Stimulated activated CD4-positive, alpha-beta T cell treated with anti-CD3 and anti-CD28 coated beads, TNF-alpha, amount 100 ng/mL, for 4 hours (primary cell): ENCODE data around the gene GRID1.

ENCODE experiments used
- DNase-seq, 3 experiments: peaks; one replicate each; pipeline ENCODE4 v3.0.0-alpha.2; 2020; ENCODE audit warnings: low read depth in 3 of 3

The GRID1 gene

DNA sequence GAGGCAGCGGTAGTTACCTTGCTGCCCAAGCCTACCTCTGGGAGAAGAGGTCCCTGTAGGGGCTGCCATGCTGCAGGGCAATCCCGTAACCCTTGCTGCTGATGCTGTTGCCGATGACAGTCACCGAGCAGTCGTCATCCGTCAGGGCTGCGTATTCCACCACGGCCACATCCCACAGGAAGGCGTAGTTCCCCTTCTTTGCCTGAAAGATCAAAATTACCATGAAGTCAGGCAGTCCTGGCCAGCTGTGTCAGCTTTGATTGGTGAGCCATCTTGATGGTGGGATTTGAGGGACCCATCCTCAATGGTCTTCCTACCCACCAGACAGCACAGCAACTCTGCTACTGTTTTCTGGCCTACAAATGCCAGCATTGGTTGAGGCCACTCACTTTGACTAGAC lies 746.8 kb downstream of the GRID1 start:
- DNase-seq, result no peak

DNA sequence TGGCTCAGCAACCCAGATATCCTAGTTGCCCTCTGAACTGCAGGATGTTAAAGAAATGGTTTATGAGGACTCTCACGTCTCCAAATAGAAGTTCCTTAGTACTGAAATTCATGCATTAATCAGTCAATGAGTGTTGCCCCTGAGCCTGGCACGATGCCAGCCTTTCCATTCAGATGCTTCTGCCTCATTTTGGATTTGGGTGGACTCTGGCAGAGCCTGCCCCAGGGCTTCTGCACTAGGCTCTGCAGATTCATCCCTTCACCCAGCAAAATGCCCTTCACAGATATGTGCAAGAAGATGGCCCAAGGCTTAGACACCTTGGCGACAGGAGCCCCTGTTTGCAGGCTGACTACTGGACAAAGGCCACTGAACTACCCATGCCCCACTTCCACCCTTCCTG lies 747.8 kb downstream of the GRID1 start:
- no peak for DNase-seq

DNA sequence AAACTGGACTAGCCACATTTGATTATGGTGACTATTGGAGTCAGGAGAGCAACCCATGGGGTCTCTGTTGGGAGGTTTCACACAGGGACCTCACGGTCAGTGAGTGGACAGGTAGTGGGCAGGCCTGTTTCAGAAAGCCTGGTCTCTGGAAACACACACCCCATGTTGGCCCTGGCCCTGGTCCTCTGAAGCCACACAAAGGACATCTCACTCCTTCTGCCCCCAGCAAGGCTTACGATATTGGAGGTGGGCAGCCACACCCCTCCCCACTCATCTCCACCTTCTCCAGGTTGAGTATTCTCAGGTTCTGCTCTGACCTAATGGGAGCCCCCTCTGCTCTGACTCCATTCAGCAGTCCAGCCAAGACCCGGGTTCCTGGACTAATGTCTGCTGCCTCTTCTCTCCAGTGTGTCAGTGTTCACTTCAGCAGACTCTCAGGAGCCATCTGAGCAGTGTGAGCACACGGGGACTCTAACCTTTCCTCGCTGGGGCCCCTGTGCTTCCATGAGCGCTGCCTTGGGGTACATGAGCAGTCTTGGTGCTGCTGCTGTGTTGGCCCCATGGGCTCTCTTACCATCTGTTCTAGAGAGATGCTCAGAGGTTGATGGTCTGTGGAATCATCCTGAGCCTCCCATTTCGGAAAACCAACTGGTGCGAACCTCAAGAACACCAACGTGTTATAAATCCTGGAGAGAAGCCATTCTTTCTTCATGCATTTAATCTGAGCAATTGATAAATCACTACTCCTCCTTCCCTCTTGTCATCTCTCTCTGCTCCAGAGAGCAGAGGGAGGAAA lies 748.6 kb downstream of the GRID1 start:
- no peak for DNase-seq

DNA sequence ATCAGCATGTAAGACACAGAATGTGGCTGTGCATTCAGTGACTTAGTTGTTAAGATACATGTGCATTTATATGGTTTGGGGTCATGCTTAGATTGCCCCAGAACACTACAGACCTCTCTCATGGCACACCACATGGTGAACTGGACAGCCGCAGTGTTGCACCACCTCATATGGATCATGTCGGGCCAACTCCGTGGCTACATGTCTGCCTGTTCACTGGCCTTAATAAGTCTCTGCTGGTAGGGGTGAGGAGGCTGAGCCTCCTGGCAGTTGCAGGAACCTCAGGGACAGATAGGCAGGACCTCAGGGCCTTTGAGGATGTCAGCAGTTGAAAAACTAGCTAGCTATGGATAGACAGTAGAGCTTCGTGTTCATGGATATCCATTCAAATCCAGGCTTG lies 751.0 kb downstream of the GRID1 start:
- DNase-seq, result no peak

DNA sequence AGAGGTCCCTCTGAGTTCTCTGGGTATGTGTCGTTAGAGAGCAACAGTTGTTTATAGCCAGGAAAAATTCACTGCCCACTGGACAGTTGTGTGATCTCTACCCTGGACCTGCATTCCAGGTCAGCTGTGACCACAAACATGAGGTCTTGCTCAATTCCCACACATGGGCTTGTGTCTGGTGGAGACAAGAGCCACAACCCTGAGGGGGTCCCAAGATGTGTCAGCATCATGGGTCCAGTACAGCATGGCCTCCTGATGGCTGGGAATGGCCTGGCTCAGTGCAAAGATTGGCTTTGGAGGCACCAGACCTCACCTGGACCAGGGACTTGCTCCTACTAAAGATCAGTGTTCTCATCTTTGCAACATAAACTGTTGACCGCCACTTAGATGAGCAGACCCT lies 751.6 kb downstream of the GRID1 start:
- DNase-seq, result no peak

DNA sequence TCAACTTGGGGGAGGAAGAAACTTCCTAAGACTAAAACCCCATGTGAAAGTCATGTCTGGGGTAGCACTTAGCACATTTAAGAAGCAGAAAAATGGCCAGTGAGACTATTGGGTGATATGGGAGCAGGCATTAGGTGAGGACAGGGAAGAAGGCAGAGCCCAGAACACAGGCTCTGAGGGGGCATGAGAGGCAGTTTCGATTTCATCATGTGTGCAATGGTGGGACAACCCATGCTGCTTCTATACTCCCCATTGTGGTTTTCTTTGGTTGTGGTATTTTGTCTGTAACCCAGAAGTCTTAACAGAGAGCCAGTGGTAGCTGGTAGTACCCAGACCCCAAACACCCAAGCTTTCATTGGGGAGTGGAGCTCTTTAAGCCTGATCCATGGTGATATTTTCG lies 752.0 kb downstream of the GRID1 start:
- no peak for DNase-seq

DNA sequence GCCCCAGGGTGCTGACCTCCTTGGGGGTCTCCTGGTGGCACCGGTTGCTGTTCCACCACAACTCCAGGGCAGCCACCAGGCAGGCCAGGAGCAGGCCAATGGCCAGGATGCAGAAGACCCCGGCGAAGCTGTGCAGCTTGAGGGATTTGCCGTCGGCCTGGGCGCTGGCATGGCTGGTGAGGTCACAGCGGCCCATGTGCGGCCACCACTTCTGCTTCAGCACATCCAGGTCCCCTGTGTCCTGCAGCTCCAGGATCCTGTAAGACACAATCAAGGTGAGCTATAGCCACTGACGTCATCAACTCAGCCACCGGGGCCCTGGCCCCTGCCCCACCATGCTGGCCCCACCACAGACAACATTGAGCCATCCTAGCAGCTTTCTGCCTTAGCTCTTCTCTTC lies 753.2 kb downstream of the GRID1 start:
- no peak for DNase-seq

DNA sequence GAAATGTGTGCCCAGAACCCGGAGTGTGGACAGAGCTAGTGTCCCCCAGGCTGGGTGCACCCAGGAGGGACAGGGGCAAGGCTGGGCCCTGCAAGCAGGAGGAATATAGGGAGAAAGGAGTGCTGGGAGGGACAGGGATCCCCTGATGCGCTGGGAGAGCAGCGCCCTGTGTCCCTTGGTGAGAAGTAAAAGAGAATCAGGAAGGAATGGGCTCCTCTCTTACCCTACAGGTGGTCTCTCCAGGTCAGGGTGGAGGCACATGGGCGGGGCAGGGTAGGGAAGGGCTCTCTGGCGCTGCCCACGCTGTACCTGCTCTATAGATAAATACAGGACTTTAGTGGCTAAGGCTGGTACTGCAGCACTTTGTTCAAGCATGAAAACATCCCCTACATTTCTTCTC lies 753.8 kb downstream of the GRID1 start:
- DNase-seq, result no peak

DNA sequence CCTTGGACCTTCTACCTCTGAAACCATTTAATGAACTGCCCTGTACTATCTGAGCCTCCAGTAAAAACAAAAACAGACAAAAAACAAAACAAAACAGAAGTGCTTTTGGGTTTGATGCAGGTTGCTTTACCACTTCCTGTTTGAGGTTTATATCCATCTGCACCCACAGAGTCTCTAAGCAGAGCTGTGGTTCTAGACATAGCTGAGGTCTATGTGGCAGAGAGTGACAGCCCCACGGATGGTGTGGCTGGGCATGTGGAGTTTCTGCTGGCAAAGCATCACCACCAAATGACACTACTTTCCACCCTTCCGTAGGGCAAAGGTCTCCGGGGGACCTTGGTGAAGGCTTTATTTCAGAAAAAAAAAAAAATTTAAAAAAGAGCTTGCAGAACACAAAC lies 754.2 kb downstream of the GRID1 start:
- DNase-seq, result no peak

DNA sequence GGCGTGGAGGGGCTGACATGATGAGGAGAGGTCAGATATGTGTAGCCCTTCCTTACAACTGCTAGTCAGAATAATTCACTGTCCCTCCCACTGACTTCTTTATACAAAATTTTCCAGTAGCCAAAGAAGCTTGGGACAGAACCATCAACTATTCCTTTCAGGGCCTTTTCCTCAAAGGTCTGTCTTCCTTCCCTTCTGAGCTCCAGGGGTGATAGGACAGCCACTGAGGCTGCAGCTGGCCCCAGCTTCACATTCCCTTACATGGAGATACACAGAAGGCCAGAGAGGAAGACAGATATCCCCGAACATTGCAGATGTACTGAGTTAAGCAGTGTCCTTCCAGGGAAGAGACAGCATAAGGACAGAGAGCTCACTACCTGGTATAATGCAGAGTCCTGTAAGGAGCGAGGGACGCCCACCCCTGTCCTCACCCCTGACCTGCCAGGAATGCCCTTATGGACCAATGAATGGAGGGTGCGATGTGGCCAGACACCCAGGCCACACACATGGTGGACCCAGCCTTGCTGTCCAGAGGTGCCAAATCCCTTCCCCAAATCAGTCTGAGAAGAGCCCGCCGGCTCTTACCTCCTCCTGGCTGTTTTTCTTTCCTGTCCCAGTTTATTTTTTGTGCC lies 754.7 kb downstream of the GRID1 start:
- no peak for DNase-seq

DNA sequence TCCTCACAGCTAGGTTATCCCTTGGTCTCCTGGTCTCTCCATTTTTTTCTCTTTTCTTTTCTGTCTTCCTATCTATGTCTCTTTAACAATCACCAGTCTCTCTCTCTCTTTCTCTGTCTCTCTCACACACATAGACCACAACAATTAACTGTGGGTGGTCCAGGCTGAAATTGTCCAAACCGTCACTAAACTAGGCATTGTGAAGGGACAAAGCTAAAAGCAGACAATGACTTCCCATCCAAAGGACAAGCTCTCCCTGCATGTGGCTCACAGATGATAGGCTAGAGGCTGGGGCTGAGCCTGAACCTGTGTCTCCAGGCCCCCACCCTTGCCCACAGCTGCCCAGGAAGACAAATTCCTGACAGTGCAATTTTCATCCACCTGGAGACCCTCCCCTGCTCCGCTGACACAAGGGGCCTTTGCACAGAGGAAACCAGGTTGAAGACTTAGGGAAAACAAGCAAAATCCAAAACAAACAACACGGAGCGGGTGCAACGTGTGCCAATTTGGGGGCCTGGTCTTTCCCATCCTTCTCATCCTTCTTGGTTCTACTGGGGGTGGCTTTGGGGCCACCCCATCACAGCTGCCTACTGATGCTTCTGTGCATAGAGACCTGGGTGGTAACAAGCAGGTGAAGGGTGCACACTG lies 755.4 kb downstream of the GRID1 start:
- no peak for DNase-seq

DNA sequence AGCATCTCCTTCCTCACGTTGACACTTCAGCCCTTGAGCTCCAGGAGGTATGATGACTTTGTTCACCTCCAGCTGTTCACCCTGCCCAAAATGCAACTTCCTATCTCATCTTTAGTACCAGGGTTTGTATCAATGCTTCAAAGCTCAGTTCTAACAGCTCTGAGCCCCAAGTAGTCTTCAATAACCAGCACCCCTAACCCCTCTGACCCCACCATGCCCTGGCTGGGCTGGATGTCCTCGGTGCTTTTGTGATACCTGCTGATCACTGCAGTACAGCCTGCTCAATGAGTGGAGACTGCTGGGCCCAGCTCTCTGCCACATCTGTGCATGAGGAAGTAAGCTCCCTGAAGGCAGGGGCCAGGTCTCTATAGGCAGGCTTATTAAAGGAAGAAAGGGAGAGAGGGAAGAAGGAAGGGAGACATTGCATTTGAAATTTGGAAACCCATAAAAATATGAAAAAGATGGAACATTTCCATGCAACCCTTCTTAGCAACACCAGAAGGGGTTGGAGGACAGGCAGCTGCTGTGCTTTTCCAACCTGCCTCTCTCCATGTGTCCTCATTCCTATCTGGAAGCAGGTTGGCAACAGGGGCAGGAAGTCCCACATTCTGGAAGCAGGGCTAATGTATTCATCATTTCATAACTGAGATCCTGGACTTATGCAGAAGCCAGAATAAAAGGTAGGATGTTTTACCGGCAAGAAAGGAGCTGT lies 756.1 kb downstream of the GRID1 start:
- no peak for DNase-seq

DNA sequence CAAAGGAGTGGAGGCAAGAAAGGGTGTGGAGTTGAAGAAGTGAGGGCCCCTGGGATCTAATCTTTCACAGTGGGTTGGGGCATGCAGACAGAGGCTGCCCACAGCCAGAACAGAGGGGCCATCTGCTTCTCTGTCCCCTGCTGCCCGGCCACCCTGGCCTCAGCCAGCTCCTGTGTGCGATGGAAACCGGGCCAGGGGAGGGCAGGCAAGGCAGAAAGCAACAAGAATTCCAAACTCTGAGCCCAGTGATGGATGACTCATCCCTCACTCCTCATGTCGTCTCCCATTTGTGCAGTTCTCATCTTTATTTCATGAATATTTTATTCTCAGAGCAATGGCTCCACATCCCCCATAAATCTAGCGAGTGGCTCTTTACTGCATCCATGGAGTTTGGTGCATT lies 757.1 kb downstream of the GRID1 start:
- no peak for DNase-seq

DNA sequence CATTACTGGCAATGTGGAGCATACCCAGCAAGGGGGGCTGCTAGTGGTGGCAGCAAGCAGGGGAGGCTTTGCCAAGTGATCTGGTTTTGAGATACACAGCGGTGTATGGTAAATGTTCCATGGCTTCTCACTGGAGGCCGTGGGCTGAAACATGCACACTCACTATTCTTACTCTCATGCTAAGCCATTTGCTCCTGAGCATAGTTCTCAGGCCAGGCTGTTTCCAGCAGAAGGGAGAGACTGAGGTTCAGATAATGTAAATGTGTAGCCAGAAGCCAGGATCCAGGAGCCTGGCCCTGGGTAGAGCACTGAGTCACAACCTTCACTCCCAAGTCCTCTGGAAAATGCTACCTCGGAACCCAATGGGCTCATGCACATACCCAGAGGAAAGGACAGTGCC lies 757.9 kb downstream of the GRID1 start:
- DNase-seq, result no peak

DNA sequence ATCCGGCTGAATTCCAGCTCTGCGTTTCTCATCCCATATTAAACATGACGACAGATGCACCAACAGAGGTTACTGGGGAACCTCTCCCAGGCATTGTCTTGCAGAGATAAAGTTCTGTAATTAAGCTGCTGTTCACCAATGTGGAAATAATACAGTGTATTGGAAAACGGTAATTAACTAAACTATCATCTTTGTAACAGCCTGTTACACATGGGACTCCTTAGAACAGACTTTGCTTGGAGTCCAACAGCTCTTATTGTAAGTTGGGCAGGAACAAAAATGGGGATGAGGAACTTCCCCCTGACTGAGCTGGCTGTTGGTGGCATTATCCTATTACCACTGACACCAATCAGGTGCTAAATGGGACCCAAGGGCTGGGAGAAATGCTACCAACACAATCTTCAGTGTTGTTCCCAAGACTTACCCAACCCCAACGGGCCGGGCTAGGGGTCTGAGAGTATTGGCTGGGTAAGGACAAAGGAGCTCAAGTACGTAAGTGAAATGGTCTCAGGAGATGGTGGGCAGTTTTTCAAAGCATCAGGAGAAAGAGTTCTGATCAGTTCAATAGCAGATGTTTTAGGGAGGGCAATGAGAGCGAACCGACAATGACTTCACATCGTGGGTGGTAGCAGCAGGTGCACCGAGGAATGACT lies 759.4 kb downstream of the GRID1 start:
- no peak for DNase-seq

DNA sequence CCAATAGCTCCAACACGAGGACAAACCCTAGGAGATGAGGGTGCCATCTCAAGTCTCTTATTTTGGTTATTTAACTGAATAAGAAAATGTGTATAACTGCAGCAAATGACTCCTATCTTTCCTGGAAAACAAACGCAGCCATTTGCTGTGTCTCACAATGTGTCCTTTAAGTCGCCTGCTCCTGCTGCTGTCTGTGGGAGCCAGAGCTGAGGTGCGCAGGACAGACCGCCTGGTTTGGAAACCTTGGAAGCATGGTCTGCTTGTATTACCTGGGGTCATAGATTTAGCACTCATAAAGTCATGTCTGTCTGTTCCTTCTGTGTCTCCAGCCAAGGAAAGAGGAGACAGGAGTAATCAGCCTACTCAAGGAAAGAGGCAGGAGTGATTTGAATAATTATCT lies 760.2 kb downstream of the GRID1 start:
- DNase-seq, result no peak

DNA sequence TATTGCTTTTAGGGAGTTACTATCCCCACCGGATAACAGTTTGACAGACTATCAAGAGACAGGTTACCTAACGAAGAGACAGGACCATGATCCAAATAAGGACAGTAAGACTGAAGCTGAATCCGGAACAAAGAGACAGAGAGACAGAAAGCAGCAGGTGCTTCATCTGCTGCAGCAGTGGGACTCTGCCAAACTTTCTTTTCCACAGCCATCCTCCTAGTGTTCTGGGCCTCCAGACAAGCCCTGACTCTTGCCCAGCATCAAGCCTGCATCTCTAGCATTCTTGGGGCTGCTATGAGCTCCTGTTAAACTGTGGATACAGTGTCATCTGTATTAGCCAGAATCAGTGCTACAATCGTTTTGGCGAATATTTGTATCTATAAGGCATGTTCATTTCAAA lies 761.7 kb downstream of the GRID1 start:
- no peak for DNase-seq

DNA sequence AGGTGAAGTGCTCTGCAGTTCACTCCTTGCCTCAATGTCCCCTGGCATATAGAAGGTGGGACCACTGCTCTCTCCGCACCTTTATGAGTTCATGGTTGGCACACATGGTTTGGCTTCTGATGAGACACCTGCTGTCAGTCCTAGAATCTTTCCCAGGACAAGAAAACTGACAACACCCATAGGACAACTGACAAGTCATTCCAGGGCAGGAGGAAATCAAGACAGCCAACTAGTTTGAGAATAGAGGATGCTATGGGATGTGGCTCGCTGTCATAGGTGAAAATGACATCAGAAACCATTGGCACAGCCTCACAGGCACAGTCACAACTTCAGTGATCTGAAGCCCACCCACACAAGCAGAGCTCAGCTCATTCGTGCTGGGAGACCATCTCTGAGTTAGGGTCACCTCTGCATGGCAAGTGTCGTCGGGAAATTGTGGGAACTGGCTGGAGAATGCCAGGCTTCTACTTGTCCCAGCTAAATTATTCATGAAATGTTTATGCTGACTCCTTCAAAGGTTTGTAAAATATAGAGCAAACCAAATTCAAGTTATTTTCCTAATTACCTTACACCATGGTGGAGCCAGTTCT lies 762.4 kb downstream of the GRID1 start:
- no peak for DNase-seq

DNA sequence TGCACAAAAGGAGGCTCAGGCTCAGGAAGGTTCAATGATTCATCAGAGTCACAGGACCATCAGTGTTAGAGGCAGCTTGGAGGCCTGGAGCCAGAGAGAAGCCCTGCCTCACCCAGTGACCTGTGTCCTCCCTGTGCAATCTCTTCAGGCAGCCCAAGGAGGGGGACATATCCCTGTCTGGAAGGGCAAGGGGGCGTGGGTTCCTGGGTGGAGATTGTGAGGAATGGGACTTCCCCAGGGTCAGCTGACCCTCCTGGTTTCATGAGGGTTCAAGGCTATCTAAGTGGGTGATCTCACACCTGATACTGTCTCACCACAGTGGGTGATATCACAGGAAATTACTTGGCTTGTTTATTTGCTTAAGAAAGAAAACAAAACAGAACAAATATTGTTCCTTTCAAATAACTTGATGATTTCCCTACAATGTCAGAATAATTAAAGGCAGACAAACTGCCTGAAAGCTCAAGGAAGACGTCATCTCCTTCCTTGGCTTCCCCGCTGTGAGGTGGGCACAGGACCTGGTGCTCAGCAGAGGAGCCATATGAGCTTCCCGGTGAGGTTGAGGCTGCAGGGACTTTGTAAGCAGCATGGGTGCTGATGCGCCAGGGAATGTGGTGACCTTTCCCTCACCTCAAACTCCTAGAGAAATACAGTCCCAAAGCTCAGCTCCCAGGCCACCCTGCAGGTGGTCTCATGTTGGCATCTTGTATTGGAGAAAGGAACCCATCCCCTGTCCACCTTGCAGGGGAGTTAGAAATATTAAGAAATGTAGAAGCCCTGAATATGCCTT lies 763.2 kb downstream of the GRID1 start:
- DNase-seq, result no peak

DNA sequence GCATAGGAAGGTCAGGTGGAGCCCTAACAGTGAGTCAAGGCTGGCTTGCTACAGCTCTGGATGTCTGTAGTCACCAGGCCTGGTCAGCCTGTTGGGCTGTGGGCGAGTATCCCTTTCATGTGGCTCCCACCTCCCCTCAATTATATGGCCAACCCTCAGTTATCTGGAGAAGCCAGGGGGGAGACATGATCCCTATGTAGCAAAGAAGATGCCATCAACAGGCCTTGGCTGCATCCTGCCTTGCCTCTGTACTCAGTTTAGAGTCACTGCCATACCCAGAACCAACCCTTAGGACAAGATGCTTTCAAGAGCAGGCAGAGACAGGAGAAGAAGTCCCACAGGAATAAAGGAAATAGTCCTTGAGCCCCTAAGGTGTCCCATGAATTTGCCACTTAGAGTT lies 763.9 kb downstream of the GRID1 start:
- DNase-seq, result no peak

DNA sequence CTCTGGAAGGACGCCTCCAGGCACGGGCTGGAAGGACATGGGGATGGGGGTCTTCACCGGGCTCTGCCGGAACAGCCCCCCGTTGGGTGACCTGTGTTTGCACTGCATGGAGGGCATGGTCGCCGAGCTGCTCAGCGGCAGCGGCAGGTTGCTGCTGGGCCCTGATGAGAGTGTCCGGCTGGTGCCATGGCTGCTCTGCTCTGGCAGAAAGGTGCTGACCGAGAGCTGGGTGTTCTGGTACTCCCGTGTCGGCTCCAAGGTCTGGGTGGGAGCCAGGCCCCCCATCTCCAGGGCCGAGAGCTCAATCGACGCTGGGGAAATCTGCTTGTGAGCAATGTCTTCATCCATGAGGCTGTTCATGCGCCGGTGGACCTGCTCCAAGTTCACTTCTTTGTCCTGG lies 764.3 kb downstream of the GRID1 start:
- DNase-seq, result no peak
